H1 (cell line): Measurements from ENCODE around the gene SDSL. TPM values are rescaled to one million over a fixed set of nuclear protein-coding genes. Genes with fewer than 3 reads are reported as not detected.

Experiments
- CTCF ChIA-PET: fragments of 300-600 bp; sonication (Branson Sonifier 250); formaldehyde crosslinking; loops from one replicate; lab custom pipeline; 2021; ENCODE audit not compliant: partially characterized antibody; lab: Charles Lee
- POLR2A ChIA-PET: fragments of 300-600 bp; sonication (Branson Sonifier 250); formaldehyde crosslinking; loops from one replicate; lab custom pipeline; 2021; ENCODE audit warnings: inconsistent platforms; ENCODE audit not compliant: partially characterized antibody; lab: Charles Lee
- DNase-seq, 2 experiments: peaks; one replicate each; pipeline versions ENCODE4 v3.0.0 to v3.0.0-alpha.2; 2010 to 2022; ENCODE audit warnings: low spot score in 2 of 2, low read depth in 1 of 2, mixed read lengths in 1 of 2
- FAIRE-seq: peaks from 2 replicates; lab custom pipeline; 2011; peaks lifted over from hg19 to GRCh38; lab: Jason Lieb, UNC
- H2AFZ ChIP-seq: 2 replicates; pipeline ENCODE4 v1.8.1; 2012; ENCODE audit warnings: low read length, inconsistent platforms
- H2AK5ac ChIP-seq: 2 replicates; pipeline ENCODE4 v1.6.1; 2013; ENCODE audit warnings: low read depth, low read length
- H2BK120ac ChIP-seq: replicated peaks from 2 replicates; pipeline ENCODE3; 2013; ENCODE audit warnings: low read depth, low read length, inconsistent platforms
- H2BK12ac ChIP-seq: 2 replicates; pipeline ENCODE4 v1.6.1; 2013; ENCODE audit warnings: low read depth, low read length
- H2BK15ac ChIP-seq: 2 replicates; pipeline ENCODE4 v1.6.1; 2013; ENCODE audit warnings: low read length
- H2BK20ac ChIP-seq: 2 replicates; pipeline ENCODE4 v1.6.1; 2013; ENCODE audit warnings: low read length
- H2BK5ac ChIP-seq: 2 replicates; pipeline ENCODE4 v1.6.1; 2013; ENCODE audit warnings: low read depth, low read length
- H3K14ac ChIP-seq: 2 replicates; pipeline ENCODE4 v1.6.1; 2013; ENCODE audit warnings: inconsistent platforms; ENCODE audit not compliant: insufficient read length
- H3K18ac ChIP-seq: 2 replicates; pipeline ENCODE4 v1.6.1; 2013; ENCODE audit warnings: low read length; ENCODE audit errors: extremely low read depth
- H3K23ac ChIP-seq: 2 replicates; pipeline ENCODE4 v1.6.1; 2013; ENCODE audit warnings: inconsistent platforms; ENCODE audit not compliant: insufficient read length
- H3K23me2 ChIP-seq: 2 replicates; pipeline ENCODE4 v1.6.1; 2013; ENCODE audit warnings: low read depth, low read length
- H3K27ac ChIP-seq: 2 replicates; pipeline ENCODE4 v1.6.1; 2011; ENCODE audit warnings: low read depth, low read length, inconsistent platforms
- H3K27me3 ChIP-seq, 4 experiments: replicated peaks in 1 of 4; 1 replicate in 1 of 4; 2 replicates in 3 of 4; pipeline versions ENCODE4 v1.6.1 to v1.8.1; 2011 to 2013; ENCODE audit warnings: low read length in 3 of 4, mild to moderate bottlenecking in 3 of 4, inconsistent platforms in 2 of 4, mixed read lengths in 2 of 4, moderate library complexity in 1 of 4; ENCODE audit not compliant: control insufficient read depth in 3 of 4, insufficient read depth in 3 of 4; ENCODE audit errors: extremely low read depth in 1 of 4
- H3K36me3 ChIP-seq, 4 experiments: 2 replicates each; pipeline versions ENCODE4 v1.6.1 to v1.8.1; 2011 to 2013; ENCODE audit warnings: mild to moderate bottlenecking in 4 of 4, low read length in 3 of 4, moderate library complexity in 2 of 4, control low read depth in 1 of 4, inconsistent platforms in 1 of 4; ENCODE audit not compliant: insufficient read depth in 4 of 4, control insufficient read depth in 2 of 4
- H3K4ac ChIP-seq: replicated peaks from 2 replicates; pipeline ENCODE3; 2013; ENCODE audit warnings: low read length, low read depth, mixed read lengths, inconsistent platforms; ENCODE audit not compliant: insufficient read length
- H3K4me1 ChIP-seq, 4 experiments: replicated peaks in 1 of 4; 1 replicate in 1 of 4; 2 replicates in 3 of 4; pipeline versions ENCODE4 v1.6.1 to v1.8.1; 2011 to 2013; ENCODE audit warnings: low read length in 3 of 4, inconsistent platforms in 2 of 4, mixed read lengths in 1 of 4; ENCODE audit not compliant: insufficient read depth in 4 of 4, control insufficient read depth in 3 of 4
- H3K4me2 ChIP-seq, 2 experiments: 2 replicates each; pipeline versions ENCODE4 v1.6.1 to v1.8.1; 2011 to 2013; ENCODE audit warnings: low read depth in 2 of 2, low read length in 2 of 2, control low read depth in 1 of 2, inconsistent platforms in 1 of 2, mild to moderate bottlenecking in 1 of 2; ENCODE audit not compliant: insufficient read depth in 1 of 2
- H3K4me3 ChIP-seq, 4 experiments: fragments of 200-600, 300-600 bp in 1 of 4; sonication (generic), shearing (Covaris generic), sonication (Bioruptor Twin) in 1 of 4; 2 replicates each; pipeline versions ENCODE4 v1.5.1 to v1.8.1; 2011 to 2016; ENCODE audit warnings: low read length in 4 of 4, low read depth in 3 of 4, control low read depth in 2 of 4, inconsistent platforms in 2 of 4, mild to moderate bottlenecking in 2 of 4, mixed read lengths in 1 of 4, moderate library complexity in 1 of 4; ENCODE audit not compliant: insufficient read depth in 2 of 4; ENCODE audit errors: extremely low read depth in 1 of 4
- H3K56ac ChIP-seq: replicated peaks from 2 replicates; pipeline ENCODE3; 2013; ENCODE audit warnings: low read depth, mild to moderate bottlenecking, mixed read lengths, low read length, inconsistent platforms; ENCODE audit not compliant: insufficient read length
- H3K79me1 ChIP-seq: 2 replicates; pipeline ENCODE4 v1.6.1; 2013; ENCODE audit warnings: low read depth, low read length, control low read depth
- H3K79me2 ChIP-seq, 2 experiments: 2 replicates each; pipeline versions ENCODE4 v1.6.1 to v1.8.1; 2012 to 2013; ENCODE audit warnings: low read length in 2 of 2, mild to moderate bottlenecking in 2 of 2, inconsistent platforms in 1 of 2; ENCODE audit not compliant: insufficient read depth in 2 of 2, control insufficient read depth in 1 of 2
- H3K9ac ChIP-seq, 4 experiments: replicated peaks in 1 of 4; 1 replicate in 1 of 4; 2 replicates in 3 of 4; pipeline versions ENCODE4 v1.6.1 to v1.8.1; 2011 to 2013; ENCODE audit warnings: low read depth in 3 of 4, low read length in 3 of 4, control low read depth in 2 of 4, mild to moderate bottlenecking in 2 of 4, moderate library complexity in 2 of 4, inconsistent platforms in 1 of 4; ENCODE audit errors: extremely low read depth in 1 of 4
- H3K9me3 ChIP-seq, 2 experiments: 2 replicates each; pipeline versions ENCODE4 v1.6.1 to v1.8.1; 2012 to 2013; ENCODE audit warnings: mild to moderate bottlenecking in 2 of 2, moderate library complexity in 2 of 2, control low read depth in 1 of 2, inconsistent platforms in 1 of 2, low read depth in 1 of 2, low read length in 1 of 2, mixed read lengths in 1 of 2; ENCODE audit not compliant: insufficient read depth in 2 of 2
- H4K20me1 ChIP-seq, 2 experiments: replicated peaks in 1 of 2; 2 replicates each; pipeline versions ENCODE3 to v1.8.1; 2011 to 2013; ENCODE audit warnings: inconsistent platforms in 2 of 2, low read length in 2 of 2, mild to moderate bottlenecking in 1 of 2; ENCODE audit not compliant: insufficient read depth in 2 of 2, control insufficient read depth in 1 of 2
- H4K5ac ChIP-seq: 2 replicates; pipeline ENCODE4 v1.6.1; 2013; ENCODE audit warnings: low read length, low read depth, mixed read lengths, inconsistent platforms; ENCODE audit not compliant: insufficient read length
- H4K8ac ChIP-seq: 2 replicates; pipeline ENCODE4 v1.8.0; 2013; ENCODE audit warnings: mild to moderate bottlenecking, moderate library complexity, low read length, inconsistent platforms; ENCODE audit not compliant: insufficient read depth; ENCODE audit errors: extremely low read depth
- H4K91ac ChIP-seq: replicated peaks from 2 replicates; pipeline ENCODE3; 2013; ENCODE audit warnings: low read length, mixed read lengths, inconsistent platforms; ENCODE audit not compliant: insufficient read length
- GTF2F1 ChIP-seq: IDR thresholded peaks from 2 replicates; pipeline ENCODE4 v1.6.1; 2012; ENCODE audit warnings: low read depth, low read length, improper control_type of control experiment, borderline replicate concordance
- HDAC2 ChIP-seq, 2 experiments: fragments of 300-600 bp in 1 of 2; sonication (generic) in 1 of 2; IDR thresholded peaks; 2 replicates each; pipeline ENCODE4 v1.6.1; 2011 to 2012; ENCODE audit warnings: low read depth in 2 of 2, low read length in 2 of 2, mild to moderate bottlenecking in 2 of 2, moderate library complexity in 2 of 2, borderline replicate concordance in 1 of 2, inconsistent platforms in 1 of 2
- KDM4A ChIP-seq: IDR thresholded peaks from one replicate; pipeline ENCODE4 v1.7.1; 2012; ENCODE audit warnings: low read depth, mild to moderate bottlenecking, moderate library complexity, low read length, inconsistent platforms; ENCODE audit not compliant: severe bottlenecking
- PHF8 ChIP-seq: fragments of 200-600 bp; sonication (generic); conservative IDR thresholded peaks from 2 replicates; pipeline ENCODE4 v1.7.1; 2012; ENCODE audit warnings: low read depth, mild to moderate bottlenecking, inconsistent platforms, low read length, moderate library complexity
- RFX5 ChIP-seq: IDR thresholded peaks from 2 replicates; pipeline ENCODE4 v1.6.1; 2011; ENCODE audit warnings: low read depth, low read length, improper control_type of control experiment, borderline replicate concordance
- SAP30 ChIP-seq: fragments of 300-600 bp; sonication (generic); IDR thresholded peaks from 2 replicates; pipeline ENCODE4 v1.7.1; 2012; ENCODE audit warnings: low read length, moderate library complexity, mild to moderate bottlenecking, inconsistent platforms; ENCODE audit not compliant: insufficient read depth, insufficient replicate concordance
- SIRT6 ChIP-seq: IDR thresholded peaks from one replicate; pipeline ENCODE4 v1.7.1; 2012; ENCODE audit warnings: low read length, inconsistent platforms
- SIX5 ChIP-seq: IDR thresholded peaks from 2 replicates; pipeline ENCODE4 v1.6.1; 2011; ENCODE audit warnings: mild to moderate bottlenecking, low read depth, low read length
- SUZ12 ChIP-seq: fragments of 200-600 bp; sonication (generic); IDR thresholded peaks from 2 replicates; pipeline ENCODE4 v1.6.1; 2012; ENCODE audit warnings: mild to moderate bottlenecking, inconsistent platforms, low read length, moderate library complexity, mixed read lengths
- TAF1 ChIP-seq: IDR thresholded peaks from 2 replicates; pipeline ENCODE4 v1.6.1; 2011; ENCODE audit warnings: mild to moderate bottlenecking, low read depth, low read length
- ZNF274 ChIP-seq: IDR thresholded peaks from 2 replicates; pipeline ENCODE4 v1.7.0; 2012; ENCODE audit warnings: low read length, borderline replicate concordance; ENCODE audit errors: extremely low read depth
- WGBS, 2 experiments: shearing (Covaris generic) in 1 of 2; methylation state at CpG; one replicate each; pipeline versions ENCODE4 v1.1.6 to v1.1.7; 2013 to 2015; ENCODE audit warnings: low lambda C conversion rate in 2 of 2, mixed read lengths in 2 of 2, inconsistent platforms in 1 of 2, low coverage in 1 of 2, missing lambda C conversion rate in 1 of 2; ENCODE audit not compliant: insufficient replicate concordance in 2 of 2, insufficient coverage in 1 of 2, insufficient read length in 1 of 2; ENCODE audit errors: extremely low coverage in 1 of 2, missing lambda C conversion rate in 1 of 2; 5-methylcytosine and 5-hydroxymethylcytosine counted together
- polyA plus RNA-seq, 7 experiments: library from polyadenylated mRNA; depleted of rRNA in 3 of 7; stranded (reverse) in 5 of 7; unstranded in 2 of 7; fragments of >200 nt in 5 of 7; fragments of 200-250 nt in 2 of 7; gene quantifications; 1 replicate in 5 of 7; 2 replicates in 1 of 7; 4 replicates in 1 of 7; pipeline versions ENCODE4 v1.2.1 to v1.2.3, GENCODE V29; 2011 to 2013; ENCODE audit warnings: missing spikeins in 2 of 7, mixed read lengths in 2 of 7
- total RNA-seq: library from RNA; stranded (reverse); fragmentation: NEBNext Ultra II Directional; extraction: Animal tissue kit (Norgen Biotek cat#: 25700); gene quantifications from 2 replicates; pipeline ENCODE4 v1.2.1, GENCODE V29; 2021

SDSL gene
- total and polyA plus RNA-seq, 2 of the 8 experiments (the other 6 are each of a cell fraction or from before 2014, with no cell fraction given): 0.69 to 1.3 TPM

GRCh38 chr12:113405694-113406093 lies 16.5 kb upstream of the SDSL start:
- Histone ChIP-seq H2BK20ac (no peak overlapping the region), H3K9ac (no peak overlapping the region), H2AK5ac (no peak overlapping the region), H3K79me1 (no peaks in the 10 kb centered on the region), H3K27ac (no peak overlapping the region), H3K56ac (no peak overlapping the region), H3K23ac (no peak overlapping the region), H2AFZ (no peak overlapping the region), H4K20me1 (no peaks in the 10 kb centered on the region), H3K9me3 (no peaks in the 10 kb centered on the region), H4K8ac (no peak overlapping the region), H3K23me2 (no peaks in the 10 kb centered on the region; the same call in 1 of the 2 replicates), H2BK12ac (no peak overlapping the region), H3K18ac (no peak overlapping the region), H2BK120ac (no peak overlapping the region), H3K36me3 (no peaks in the 10 kb centered on the region), H3K27me3 (no peaks in the 10 kb centered on the region), H2BK5ac (no peak overlapping the region), H3K4ac (no peak overlapping the region), H2BK15ac (no peak overlapping the region), H3K79me2 (no peaks in the 10 kb centered on the region), H3K4me3 (no peak overlapping the region), H3K4me1 (peaks cover 0 to 6% (median 3%) of the 10 kb centered on the region in 4 experiments; a peak in 4 of 7 replicates), H4K5ac (no peak overlapping the region), H3K14ac (no peak overlapping the region), H3K4me2 (peak overlapping the region in 1 of 2 experiments; percentile 18; a peak in 1 of 4 replicates), H4K91ac (no peak overlapping the region)
- CTCF ChIA-PET: interaction anchor here (0.6 to 2.2 kb wide), 7 partner anchors 10 to 458 kb away, joined by 3 to 12 read pairs (median 4); partner anchors contain the start of gene SDSL
- DNase-seq (no peak), FAIRE-seq (no peak)
- 57% methylated on average over 3 of the region's 3 CpGs; no CpG with 5 or more reads in 1 of the 2 experiments for WGBS, 2 experiments
- POLR2A ChIA-PET: no interaction called here
- no peak for TF ChIP-seq RFX5
- no peak for TF ChIP-seq SAP30
- no peak for TF ChIP-seq TAF1
- no peak for TF ChIP-seq SIX5
- TF ChIP-seq SUZ12: no peak
- TF ChIP-seq ZNF274: no peak
- no peak for TF ChIP-seq HDAC2 (IDR thresholded peaks at IDR 0.05; ENCODE audit: borderline replicate concordance in 1 of 2, low read depth in 2 of 2, low read length in 2 of 2)
- TF ChIP-seq KDM4A: no peak
- TF ChIP-seq SIRT6: no peak
- no peak for TF ChIP-seq PHF8
- TF ChIP-seq GTF2F1: no peak
